ENCODE measurements around the gene OGDHL. TPM values are rescaled to one million over a fixed set of nuclear protein-coding genes. Genes with fewer than 3 reads are reported as not detected.

The OGDHL gene
- total and polyA plus RNA-seq, 3 donors from 2014 or later, result 6.4 to 16.6 (median 10.7) TPM

- intact Hi-C loops (cut with DNase I; ENCODE audit: low total_unique reads), result no loop called here
- Histone ChIP-seq H3K36me3 (ENCODE audit: low read depth, missing control alignments) (no peaks in the 10 kb centered on the region), H3K4me3 (no peak overlapping the region), H3K27ac (no peak overlapping the region), H3K4me1 (no peaks in the 10 kb centered on the region), H3K9me3 (no peaks in the 10 kb centered on the region), H3K27me3 (no peaks in the 10 kb centered on the region)
- 49 to 55% methylated on average over 7 to 8 of the region's 8 CpGs for whole genome bisulfite sequencing, 2 donors
- no peak for TF ChIP-seq CTCF (IDR thresholded peaks at IDR 0.05)
- TF ChIP-seq POLR2A (IDR thresholded peaks at IDR 0.05), result no peak
- no peak for DNase-seq
Measured at GRCh38 chr10:49784681-49785080, 22.6 kb upstream of the OGDHL start.

- intact Hi-C loops (cut with DNase I; ENCODE audit: low total_unique reads), result no loop called here
- no peak for DNase-seq
- Histone ChIP-seq H3K4me1 (no peaks in the 10 kb centered on the region), H3K4me3 (no peak overlapping the region), H3K36me3 (ENCODE audit: low read depth, missing control alignments) (no peaks in the 10 kb centered on the region), H3K27me3 (no peaks in the 10 kb centered on the region), H3K27ac (no peak overlapping the region), H3K9me3 (no peaks in the 10 kb centered on the region)
- WGBS, 2 donors, result 52 to 60% methylated on average over 5 of the region's 5 CpGs
- TF ChIP-seq POLR2A (IDR thresholded peaks at IDR 0.05) (no peak), CTCF (IDR thresholded peaks at IDR 0.05) (no peak)
Measured at GRCh38 chr10:49783645-49784044, 21.5 kb upstream of the OGDHL start.

- intact Hi-C loops (cut with DNase I; ENCODE audit: low total_unique reads), result no loop called here
- no peak for DNase-seq
- H3K27me3 ChIP-seq, result no peaks in the 10 kb centered on the region
Measured at GRCh38 chr10:49781247-49781646, 19.1 kb upstream of the OGDHL start.

GRCh38 chr10:49778197-49778596 lies 16.1 kb upstream of the OGDHL start:
- H3K36me3 ChIP-seq (ENCODE audit: low read depth, missing control alignments), result no peaks in the 10 kb centered on the region
- no peak overlapping the region for H3K4me3 ChIP-seq
- TF ChIP-seq POLR2A (IDR thresholded peaks at IDR 0.05), result no peak
- H3K9me3 ChIP-seq, result no peaks in the 10 kb centered on the region
- no peaks in the 10 kb centered on the region for H3K27me3 ChIP-seq
- H3K4me1 ChIP-seq, result no peaks in the 10 kb centered on the region
- intact Hi-C loops (cut with DNase I; ENCODE audit: low total_unique reads), result no loop called here
- 77 to 85% methylated on average over 3 of the region's 3 CpGs for WGBS, 2 donors
- no peak overlapping the region for H3K27ac ChIP-seq
- no peak for DNase-seq

More at GRCh38 chr10:49781247-49781646, 19.1 kb upstream of the OGDHL start:
- TF ChIP-seq CTCF (IDR thresholded peaks at IDR 0.05) (no peak), POLR2A (IDR thresholded peaks at IDR 0.05) (no peak)
- Histone ChIP-seq H3K4me1 (no peaks in the 10 kb centered on the region), H3K9me3 (no peaks in the 10 kb centered on the region), H3K36me3 (ENCODE audit: low read depth, missing control alignments) (no peaks in the 10 kb centered on the region), H3K4me3 (no peak overlapping the region), H3K27ac (no peak overlapping the region)

GRCh38 chr10:49776851-49777250 lies 14.7 kb upstream of the OGDHL start:
- no peaks in the 10 kb centered on the region for H3K27me3 ChIP-seq
- no peaks in the 10 kb centered on the region for H3K4me1 ChIP-seq
- TF ChIP-seq POLR2A (IDR thresholded peaks at IDR 0.05) (no peak), CTCF (IDR thresholded peaks at IDR 0.05) (no peak)
- H3K9me3 ChIP-seq, result no peaks in the 10 kb centered on the region
- intact Hi-C loops (cut with DNase I; ENCODE audit: low total_unique reads), result no loop called here
- no peak for DNase-seq
- no peak overlapping the region for H3K4me3 ChIP-seq
- no peaks in the 10 kb centered on the region for H3K36me3 ChIP-seq (ENCODE audit: low read depth, missing control alignments)
- H3K27ac ChIP-seq, result no peak overlapping the region
- 76 to 84% methylated on average over 4 of the region's 4 CpGs for WGBS, 2 donors
